H4 (cell line): ENCODE measurements around the gene CDX2. TPM values are rescaled to one million over a fixed set of nuclear protein-coding genes. Genes with fewer than 3 reads are reported as not detected.
"Not testable (repeated sequence)": the region's sequence is repeated elsewhere in the genome, so short reads cannot be mapped to it uniquely, and the experiment has no call there.

Source experiments
- DNase-seq: peaks from one replicate; pipeline ENCODE4 v3.0.0-alpha.2; 2015; ENCODE audit warnings: low spot score
- total RNA-seq: library from RNA; depleted of rRNA; stranded (reverse); fragments of >200 nt; shearing (Covaris generic); gene quantifications from 2 replicates; pipeline ENCODE4 v1.2.3, GENCODE V29; 2014

The CDX2 gene
- total RNA-seq, 1 experiment from 2014 or later = not detected

DNA sequence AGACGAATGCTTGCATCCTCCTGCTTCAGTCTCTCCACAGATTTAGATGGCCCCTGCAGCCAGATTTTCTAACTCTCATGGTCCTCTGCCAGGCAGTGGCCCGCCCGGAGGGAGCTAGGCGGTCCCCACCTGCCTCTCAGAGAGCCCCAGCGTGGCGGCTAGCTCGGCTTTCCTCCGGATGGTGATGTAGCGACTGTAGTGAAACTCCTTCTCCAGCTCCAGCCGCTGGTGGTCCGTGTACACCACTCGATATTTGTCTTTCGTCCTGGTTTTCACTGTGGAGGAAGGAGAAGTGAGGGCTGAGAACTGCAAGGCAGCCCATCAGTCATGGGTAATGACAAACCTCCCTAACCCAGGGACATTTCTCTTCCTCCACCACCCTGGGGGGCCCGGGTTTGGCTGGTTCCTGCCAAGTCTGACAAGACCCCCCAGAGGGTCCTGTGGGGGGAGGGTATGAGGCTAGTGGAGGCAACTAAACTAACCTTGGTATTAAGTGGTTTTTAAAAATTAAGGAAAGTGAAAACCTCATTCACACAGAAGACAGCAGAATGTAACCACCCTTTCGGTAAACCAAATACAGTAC, 4.3 kb downstream of the CDX2 start:
- DNase-seq = no peak

DNA sequence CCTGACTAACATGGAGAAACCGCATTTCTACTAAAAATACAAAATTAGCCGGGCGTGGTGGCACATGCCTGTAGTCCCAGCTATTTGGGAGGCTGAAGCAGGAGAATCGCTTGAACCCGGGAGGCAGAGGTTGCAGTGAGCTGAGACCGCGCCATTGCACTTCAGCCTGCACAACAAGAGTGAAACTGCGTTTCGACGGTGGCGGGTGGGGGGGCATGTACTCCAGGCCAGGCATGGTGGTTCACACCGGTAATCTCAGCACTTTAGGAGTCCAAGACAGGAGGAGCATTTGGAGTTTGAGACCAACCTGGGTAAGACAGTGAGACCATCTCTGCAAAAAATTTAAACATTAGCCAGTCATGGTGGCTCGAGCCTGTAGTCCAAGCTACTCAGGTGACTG, 4.9 kb downstream of the CDX2 start:
- DNase-seq = not testable (repeated sequence)

DNA sequence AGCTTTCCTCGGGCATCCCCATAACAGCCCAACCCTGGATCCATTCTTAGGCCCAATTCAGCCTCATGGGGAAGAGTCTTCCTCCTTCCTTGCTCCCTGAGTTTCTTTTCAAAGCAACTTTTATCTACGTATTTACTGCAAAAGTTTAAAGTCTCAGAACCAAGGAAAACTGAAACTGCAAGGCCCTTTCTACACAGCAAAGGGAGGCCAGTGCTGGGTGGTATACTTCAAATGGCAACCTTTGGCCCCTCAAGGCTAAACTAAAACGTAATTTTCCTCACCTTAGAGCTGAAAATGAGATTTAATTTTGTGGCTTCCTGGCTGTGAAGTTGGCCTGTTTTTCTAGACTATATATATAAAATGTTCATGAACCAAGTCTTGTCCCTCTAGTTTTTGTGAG, 5.6 kb downstream of the CDX2 start:
- no peak for DNase-seq

DNA sequence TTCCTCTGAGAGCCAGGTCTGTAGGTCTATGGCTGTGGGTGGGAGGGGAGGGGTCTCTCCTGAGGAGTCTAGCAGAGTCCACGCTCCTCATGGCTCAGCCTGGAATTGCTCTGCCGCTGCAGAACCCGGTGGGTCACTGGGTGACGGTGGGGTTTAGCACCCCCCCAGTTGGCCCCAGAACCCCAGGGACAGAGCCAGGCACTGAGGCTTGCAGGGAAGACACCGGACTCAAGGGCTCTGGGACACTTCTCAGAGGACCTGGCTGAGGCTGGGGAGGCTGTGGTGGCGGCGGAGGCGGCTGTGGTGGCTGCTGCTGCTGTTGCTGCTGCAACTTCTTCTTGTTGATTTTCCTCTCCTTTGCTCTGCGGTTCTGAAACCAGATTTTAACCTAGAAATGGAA, 6.1 kb downstream of the CDX2 start:
- no peak for DNase-seq

DNA sequence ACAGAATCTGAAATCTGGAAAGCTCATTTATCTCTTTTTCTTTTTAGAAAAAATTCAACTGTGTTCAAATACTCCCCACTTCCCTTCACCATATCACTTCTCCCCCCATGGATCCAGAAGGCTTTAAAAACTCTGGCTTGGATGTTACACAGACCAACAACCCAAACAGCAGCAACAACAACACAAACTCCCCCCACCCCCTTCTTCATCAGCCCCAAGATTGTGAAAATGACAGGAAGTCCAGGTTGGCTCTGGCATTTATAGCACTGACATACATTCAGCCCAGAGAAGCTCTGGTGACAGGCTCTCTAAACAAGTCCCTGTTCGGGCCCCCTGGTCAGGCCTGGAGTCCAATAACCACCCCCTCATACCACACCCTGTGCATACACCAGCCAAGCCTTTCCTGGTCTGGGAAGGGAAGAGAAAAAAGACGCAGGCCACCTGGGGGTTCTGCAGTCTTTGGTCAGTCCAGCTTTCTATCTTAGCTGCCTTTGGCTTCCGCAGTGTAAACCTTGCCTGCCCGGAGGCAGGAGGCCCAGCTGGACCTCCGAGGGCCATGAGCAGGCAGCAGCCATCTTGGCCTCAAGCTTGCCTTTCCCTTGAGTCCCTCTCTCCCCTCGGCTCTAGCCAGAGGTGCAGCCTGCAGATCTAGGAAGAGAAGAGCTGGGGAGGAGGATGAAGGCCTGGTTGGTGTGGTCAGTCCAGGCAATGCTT, 6.8 kb downstream of the CDX2 start:
- no peak for DNase-seq

DNA sequence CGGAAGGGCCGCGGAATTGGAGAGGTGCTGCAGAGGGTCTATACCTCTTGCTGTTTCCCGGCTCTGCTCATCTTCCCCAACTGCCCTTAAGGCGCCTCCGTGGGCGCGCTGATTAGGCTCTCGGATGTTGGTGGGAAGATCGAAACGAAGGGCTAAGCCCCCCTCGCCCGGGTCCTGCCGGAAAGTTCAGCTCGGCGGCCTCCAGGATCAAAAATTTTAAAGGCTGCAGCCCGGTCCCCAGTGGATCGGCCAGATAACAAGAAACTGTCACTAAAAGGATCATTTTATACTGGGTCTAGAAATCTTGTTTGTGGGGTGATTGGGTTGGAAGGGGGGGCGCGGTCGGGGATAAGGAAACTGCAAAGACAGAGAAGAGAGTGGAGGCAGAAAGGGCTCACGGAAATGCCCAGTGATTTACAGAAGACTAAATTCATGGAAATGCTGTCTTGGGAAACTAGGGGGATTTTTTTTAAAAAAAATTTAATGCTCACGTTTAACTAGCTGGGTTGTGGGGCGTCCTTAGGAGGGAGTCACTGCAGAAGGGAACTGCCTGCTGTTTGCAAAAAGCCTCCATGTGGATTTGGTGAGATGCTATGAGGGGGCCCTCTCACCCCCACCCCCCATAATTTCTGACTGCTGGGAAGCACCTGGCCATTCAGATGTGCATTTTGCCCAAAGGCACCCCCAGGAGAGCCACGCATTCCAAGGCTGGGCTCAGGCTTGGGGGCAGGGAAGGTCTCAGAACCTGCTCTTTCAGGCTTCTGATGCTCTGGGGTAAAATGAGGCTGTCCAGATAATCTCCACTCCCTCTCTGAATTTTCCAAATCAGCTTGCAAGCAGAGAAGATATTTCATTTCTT, 7.7 kb downstream of the CDX2 start:
- no peak for DNase-seq

DNA sequence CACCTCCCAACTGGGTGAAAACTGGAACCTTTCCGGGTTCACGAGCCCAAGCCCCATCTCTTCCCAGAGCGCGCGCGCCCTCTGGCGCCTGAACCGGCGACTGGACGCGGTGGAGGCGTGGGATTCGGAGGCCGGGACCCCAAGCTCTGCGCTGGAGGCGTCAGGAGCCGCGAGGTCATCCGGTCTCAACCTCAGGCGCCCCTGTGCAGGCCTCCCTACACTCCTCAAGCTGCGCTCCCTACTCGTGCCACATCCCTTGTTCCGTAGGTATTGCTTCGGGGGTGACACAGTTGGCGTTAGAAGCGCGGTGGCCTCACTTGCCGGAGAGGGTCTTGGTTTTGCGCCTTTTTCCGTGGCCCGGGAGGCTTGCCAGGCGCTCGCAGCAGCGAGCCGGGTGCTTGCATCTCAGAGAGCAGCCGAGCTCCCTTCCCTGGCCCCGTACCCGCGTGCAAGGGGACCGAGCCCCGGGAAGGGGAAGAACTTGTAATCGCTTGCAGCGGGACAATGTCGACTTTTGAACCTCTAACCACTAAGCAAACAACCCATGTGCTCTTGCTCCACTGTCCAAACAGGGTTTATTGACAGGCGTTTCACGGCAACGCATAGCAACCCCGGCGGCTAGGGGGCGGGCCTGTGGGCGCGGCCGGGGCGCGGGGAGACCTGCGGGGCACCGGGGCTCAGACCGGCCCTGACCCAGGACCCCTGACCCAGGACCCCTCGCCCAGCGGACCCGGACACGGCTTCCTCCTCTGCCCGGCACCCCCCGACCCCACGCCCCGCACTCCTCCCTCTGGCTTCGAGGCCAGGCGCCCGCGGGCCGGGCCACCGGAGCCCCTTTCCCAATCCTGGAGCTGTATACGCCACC, 8.5 kb downstream of the CDX2 start:
- DNase-seq = no peak

DNA sequence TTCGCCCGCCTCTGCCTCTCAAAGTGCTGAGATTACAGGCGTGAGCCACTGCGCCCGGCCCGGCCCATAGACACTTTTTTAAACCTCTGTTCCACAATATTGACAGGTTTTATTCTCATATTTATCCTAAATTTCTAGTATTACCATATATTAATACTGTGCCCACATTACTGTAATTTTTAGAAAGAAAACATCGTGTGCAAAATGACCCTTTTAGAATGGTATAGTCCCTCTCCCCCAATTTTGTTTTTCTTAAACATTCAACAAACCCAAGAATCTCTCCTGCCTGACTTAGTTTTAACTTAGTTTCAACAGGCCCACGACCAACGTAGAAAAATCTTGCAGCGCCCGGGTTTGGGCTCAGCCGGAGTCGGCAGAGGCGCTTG, 9.1 kb downstream of the CDX2 start:
- DNase-seq = no peak

DNA sequence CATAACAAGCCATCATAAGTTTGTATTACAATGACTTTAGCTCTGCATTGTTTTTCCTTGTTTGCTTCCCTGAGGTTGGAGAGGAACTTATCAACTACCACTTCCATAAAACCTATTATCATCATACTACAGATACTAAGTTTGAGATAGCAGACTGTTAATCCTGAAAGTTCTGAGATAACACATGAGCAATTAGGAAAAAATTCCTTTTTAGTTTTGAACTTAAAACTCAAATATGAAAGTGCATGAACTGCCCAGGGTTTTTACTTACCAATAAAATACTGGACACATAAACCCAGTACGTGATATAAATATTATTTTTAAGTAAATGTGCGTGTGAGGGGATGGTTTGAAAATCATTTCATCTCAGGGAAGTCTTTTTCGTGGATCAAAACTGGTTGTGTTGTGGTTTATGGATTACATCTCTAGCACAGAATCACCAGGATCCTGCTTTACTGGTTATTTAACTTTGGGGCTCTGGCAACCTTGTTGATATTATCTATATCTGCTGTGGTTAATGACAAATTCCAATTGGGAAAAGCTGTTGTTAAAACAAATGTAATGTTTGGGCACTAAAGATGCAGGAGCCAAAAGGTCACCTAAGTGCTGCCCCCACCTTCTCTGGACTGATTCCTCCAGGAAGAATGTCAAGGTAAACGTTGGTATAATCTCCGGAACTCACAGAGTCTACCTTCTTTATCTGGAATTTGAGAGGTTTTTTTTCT, 12.4 kb downstream of the CDX2 start:
- no peak for DNase-seq

DNA sequence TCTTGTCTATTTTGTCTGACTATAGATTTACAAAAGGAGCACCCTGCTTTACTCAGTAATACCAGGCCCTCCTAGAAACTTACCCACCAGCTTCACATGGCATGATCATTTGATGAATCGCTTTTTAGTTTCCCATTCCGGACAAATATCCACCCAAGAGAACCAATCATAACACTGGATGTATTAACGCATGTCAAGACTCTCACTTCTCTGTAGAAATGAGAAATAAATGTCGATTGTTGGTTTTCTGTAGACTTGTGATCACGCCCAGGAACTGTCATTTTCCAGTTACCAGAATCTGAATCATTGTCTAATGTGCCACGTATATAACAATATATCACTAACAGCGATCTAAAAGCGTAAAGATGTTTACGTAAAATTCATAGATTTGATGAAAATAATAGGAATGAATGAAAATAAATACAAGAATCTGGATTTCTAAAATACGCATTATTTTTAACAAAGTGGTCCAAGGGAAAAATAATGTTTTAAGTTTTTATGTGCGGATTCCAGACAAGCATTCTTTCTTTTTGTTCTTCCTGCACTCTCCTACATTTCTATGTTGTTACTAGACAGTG, 14.0 kb downstream of the CDX2 start:
- DNase-seq = no peak

DNA sequence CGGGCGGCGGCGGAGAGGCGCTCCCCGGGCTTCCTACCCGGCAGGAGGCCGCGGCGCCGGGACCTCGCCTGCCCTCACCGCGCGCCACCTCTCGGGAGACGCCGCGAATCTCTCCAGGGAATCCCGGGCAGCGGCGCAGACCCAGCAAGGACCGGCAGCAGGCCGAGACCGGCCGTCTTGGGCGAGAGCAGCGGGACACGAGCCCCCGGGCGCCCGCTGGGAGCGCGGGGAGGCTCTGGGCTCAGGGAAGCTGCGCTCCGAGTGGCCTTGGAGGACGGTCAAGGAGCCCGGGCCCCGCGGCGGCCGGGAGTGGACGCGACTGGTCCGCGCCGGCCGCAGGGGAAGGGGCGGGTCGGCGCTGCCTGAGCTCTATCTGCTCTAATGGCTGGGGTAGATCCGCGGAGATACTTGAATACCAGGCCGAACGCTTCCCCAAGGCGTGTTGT, 14.7 kb downstream of the CDX2 start:
- no peak for DNase-seq

DNA sequence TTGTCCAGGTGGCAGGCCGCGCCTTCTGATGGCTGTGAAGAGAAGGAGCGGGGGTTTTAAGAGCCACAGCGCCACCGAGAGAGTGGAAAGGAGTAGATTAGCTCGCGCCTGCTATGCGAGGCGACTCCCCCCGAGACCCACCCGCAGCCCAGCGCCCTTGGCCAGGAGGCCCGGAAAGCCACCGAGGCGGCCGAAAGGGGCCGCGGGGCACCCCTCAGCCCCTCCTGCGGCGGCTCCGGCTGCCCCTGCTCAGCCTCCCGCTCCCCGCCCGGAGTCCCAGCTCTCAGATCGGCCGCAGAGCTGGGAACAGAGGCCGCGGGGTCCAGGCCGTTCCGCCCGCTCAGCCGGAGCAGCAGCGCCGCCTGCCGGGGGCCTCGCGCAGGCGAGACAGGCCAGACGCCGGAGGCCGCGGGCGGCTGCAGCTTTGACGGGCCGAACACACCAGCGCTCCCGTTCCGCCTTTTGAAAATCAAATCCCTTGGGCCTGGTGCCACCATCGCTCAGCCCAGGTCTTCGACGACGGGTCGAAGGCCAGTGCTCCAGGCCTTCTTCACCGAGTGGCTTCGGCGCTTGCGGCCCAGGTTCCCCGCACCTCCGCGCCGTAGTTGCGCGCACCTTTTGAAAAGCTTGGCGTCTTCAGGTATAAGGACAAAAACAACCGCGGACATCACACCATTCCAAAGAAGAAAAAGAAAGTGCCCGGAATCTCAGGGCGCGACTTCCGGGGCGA, 15.3 kb downstream of the CDX2 start:
- peak; percentile 5 for DNase-seq

DNA sequence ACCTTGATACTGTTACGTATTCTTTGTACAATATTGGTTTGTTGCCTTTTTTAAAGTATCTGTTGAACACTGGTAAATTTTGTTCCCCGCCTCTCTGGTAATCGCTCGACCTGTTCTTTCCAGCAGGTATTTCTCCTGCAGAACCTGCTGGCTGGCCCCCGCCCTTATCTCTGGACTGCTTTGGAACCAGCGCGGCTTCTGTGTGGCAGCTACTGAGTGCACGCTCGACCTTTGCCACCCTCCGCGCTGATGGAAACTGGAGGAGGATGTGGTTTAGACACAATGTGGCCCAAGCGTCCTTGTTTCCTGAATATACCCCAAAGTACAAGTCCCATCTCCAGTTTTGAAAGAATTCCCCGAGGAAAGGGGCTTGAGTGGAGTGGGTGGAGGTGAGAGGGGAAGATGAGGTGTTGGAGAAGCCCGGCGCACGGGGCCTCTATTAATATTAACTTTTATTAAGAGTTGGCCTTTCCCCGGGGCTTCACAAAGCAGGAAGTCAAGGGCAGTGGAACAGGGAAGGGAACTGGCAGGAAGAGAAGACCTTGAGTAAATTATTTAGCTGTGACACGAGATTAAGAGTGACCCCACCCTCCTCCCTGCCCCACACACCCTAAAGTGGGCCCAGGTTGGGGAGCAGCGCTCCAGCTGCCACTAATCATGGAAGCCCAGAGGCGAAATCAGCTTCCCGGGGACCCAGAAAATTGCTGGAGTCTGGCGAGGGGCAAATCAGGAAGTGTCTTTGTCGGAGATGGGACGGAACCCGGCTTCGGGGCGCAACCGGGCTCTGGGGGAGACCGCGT, 16.0 kb downstream of the CDX2 start:
- DNase-seq = no peak

DNA sequence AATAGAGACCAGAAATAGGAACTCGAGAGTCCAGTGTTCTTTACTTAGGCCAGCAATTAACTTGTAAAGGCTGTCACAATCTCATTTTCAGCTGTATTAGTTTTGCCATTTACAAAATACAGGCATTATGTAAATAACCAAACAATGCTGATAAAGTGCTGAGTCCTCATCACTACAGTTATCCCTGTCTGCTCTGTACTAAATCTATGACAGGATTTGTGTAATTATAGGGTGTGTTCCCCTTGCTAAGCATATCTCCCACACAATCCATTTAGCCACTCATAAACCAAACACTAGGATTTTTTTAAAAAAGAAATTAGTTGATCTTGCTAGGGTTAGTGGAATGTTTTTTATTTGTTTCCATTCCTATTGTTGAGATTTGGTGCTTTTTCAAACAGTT, 26.1 kb downstream of the CDX2 start:
- DNase-seq = no peak

DNA sequence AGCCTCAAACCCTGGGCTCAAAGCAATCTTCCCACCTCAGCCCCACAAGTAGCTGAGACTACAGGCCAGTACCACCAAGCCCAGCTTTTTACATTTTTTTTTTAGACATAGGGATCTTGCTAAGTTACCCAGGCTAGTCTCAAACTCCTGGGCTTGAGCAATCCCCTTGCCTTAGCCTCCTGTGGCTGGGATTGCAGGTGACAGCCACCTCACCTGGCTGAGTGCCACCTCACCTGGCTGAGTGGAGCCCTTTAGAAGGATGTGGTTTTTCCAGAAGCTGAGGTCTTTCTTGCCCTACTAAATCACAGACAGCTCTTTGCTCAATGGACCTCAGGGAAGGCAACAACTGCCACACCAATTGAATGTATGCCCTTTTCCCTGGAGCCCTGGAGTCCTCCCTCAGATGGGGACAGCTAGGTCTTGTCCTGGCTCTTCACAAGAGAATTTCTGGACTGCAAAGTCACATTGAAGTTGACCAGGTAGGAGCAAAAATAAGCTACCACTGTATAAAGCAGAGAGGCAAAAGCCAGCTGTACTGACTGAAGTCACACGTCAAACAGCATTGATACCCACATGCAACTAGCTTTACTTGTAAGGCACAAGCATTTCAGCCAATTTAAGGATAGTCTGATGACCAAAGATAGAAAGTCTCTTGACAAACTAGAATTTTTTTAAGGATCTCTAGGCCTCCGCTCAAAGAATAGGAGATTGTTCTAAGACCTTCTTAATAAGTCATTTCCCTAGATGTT, 35.4 kb downstream of the CDX2 start:
- DNase-seq = no peak

DNA sequence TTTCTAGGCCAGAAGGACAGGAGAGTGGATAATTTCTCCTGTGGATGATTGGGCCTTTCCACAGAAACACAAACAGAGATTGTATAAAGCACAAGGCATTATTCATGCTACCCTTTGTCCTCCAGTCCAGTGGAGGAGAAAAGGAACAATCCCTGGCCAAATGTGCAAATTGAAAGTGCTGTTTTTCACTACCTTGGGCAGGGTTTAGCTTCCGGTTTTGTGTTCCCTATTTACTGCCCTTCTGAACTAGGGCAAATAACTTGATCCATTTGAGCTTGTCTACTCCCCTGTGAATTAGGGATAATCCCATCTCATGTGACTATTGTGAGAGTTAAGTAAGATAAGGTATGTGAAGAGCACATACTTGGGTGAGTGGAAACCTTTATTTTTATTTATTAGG, 36.0 kb downstream of the CDX2 start:
- DNase-seq = no peak

DNA sequence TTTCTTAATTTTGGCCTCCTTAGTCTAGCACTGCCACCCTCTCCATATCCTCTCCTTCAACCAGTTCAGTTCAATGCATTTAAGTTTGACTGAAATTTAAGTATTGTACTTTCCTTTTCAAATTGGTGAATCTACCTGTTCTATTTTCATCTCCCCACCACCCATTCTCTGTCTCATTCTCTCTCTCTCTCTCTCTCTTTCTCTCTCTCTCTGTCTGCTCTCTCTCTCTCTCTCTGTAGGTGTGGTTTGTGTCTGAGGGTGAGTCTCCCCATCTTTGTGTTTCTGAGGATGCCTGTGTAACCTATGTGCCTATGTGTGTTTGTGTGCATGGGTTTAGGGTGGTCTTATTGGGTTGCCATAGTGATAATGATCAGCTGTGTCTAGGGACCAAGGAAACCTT, 39.2 kb downstream of the CDX2 start:
- no peak for DNase-seq
